SK-N-SH (cell line): ENCODE results near the gene ITSN1. TPM values are rescaled to one million over a fixed set of nuclear protein-coding genes. Genes with fewer than 3 reads are reported as not detected.

Source experiments
- CTCF ChIA-PET: fragments of 300-600, 350-600 bp; formaldehyde crosslinking; extraction: SDS; loops from one replicate; lab custom pipeline; 2021; lab: Yijun Ruan, JAX
- POLR2A ChIA-PET: fragments of 350-600 bp; sonication (Branson Sonifier 250); formaldehyde crosslinking; extraction: SDS; loops from one replicate; lab custom pipeline; 2020; ENCODE audit warnings: antibody characterized with exemption, inconsistent platforms; lab: Yijun Ruan, JAX
- DNase-seq: peaks from one replicate; pipeline ENCODE4 v3.0.0; 2012
- H2AFZ ChIP-seq: fragments of 200-600 bp; sonication (generic); 2 replicates; pipeline ENCODE4 v1.8.1; 2016; ENCODE audit warnings: antibody characterized with exemption, mild to moderate bottlenecking, low read depth
- H3F3A ChIP-seq: fragments of 200-600 bp; sonication (generic); replicated peaks from 2 replicates; pipeline ENCODE3; 2016; ENCODE audit warnings: antibody characterized with exemption, mild to moderate bottlenecking; ENCODE audit not compliant: insufficient read depth
- H3K27ac ChIP-seq, 2 experiments: fragments of 200-500 bp in 1 of 2; fragments of 200-600 bp in 1 of 2; sonication (Bioruptor generic) in 1 of 2; sonication (generic), shearing (Covaris generic) in 1 of 2; 2 replicates each; pipeline versions ENCODE4 v1.5.1 to v1.6.1; 2014 to 2016; ENCODE audit warnings: low read depth in 2 of 2, inconsistent platforms in 1 of 2, low read length in 1 of 2, mild to moderate bottlenecking in 1 of 2, mixed read lengths in 1 of 2
- H3K27me3 ChIP-seq: fragments of 200-600 bp; sonication (generic), shearing (Covaris generic); 2 replicates; pipeline ENCODE4 v1.6.1; 2016; ENCODE audit warnings: mixed run types; ENCODE audit not compliant: insufficient read depth
- H3K36me3 ChIP-seq, 2 experiments: fragments of 200-500 bp in 1 of 2; fragments of 200-600 bp in 1 of 2; sonication (Bioruptor generic) in 1 of 2; sonication (generic) in 1 of 2; replicated peaks in 1 of 2; 2 replicates each; pipeline versions ENCODE3 to v1.5.1; 2014 to 2016; ENCODE audit warnings: low read length in 1 of 2, mild to moderate bottlenecking in 1 of 2; ENCODE audit not compliant: insufficient read depth in 2 of 2, control insufficient read depth in 1 of 2
- H3K4me1 ChIP-seq, 2 experiments: fragments of 200-500 bp in 1 of 2; fragments of 200-600 bp in 1 of 2; sonication (Bioruptor generic) in 1 of 2; sonication (generic), shearing (Covaris generic) in 1 of 2; 2 replicates each; pipeline versions ENCODE4 v1.5.1 to v1.6.1; 2014 to 2016; ENCODE audit warnings: low read depth in 1 of 2, low read length in 1 of 2, mixed run types in 1 of 2; ENCODE audit not compliant: insufficient read depth in 2 of 2, control insufficient read depth in 1 of 2
- H3K4me2 ChIP-seq: fragments of 200-600 bp; sonication (generic), shearing (Covaris generic); 2 replicates; pipeline ENCODE4 v1.6.1; 2017; ENCODE audit warnings: mixed run types
- H3K4me3 ChIP-seq, 2 experiments: fragments of 200-500 bp in 1 of 2; fragments of 200-600 bp in 1 of 2; sonication (Bioruptor generic) in 1 of 2; sonication (generic), shearing (Covaris generic) in 1 of 2; 2 replicates each; pipeline versions ENCODE4 v1.5.1 to v1.8.1; 2014 to 2016; ENCODE audit warnings: low read depth in 2 of 2, inconsistent platforms in 1 of 2, low read length in 1 of 2, mild to moderate bottlenecking in 1 of 2, mixed read lengths in 1 of 2, moderate library complexity in 1 of 2
- H3K79me2 ChIP-seq: fragments of 200-600 bp; sonication (generic); 2 replicates; pipeline ENCODE4 v1.8.1; 2017; ENCODE audit warnings: mild to moderate bottlenecking; ENCODE audit not compliant: insufficient read depth
- H3K9ac ChIP-seq: fragments of 200-600 bp; sonication (generic); 2 replicates; pipeline ENCODE4 v1.6.1; 2017; ENCODE audit warnings: mixed run types
- H3K9me2 ChIP-seq: fragments of 200-600 bp; sonication (generic); 2 replicates; pipeline ENCODE4 v1.6.1; 2017; ENCODE audit warnings: mixed run types
- H3K9me3 ChIP-seq: fragments of 200-600 bp; sonication (generic); 2 replicates; pipeline ENCODE4 v1.6.1; 2017; ENCODE audit warnings: mixed run types, mild to moderate bottlenecking, moderate library complexity
- H4K20me1 ChIP-seq: fragments of 200-600 bp; sonication (generic); 2 replicates; pipeline ENCODE4 v1.6.1; 2017; ENCODE audit warnings: mild to moderate bottlenecking, mixed run types; ENCODE audit not compliant: insufficient read depth
- CHD2 ChIP-seq: fragments of 150-350 bp; IDR thresholded peaks from 2 replicates; pipeline ENCODE4 v1.6.1; 2018; ENCODE audit warnings: low read length; ENCODE audit not compliant: partially characterized antibody
- EP300 ChIP-seq, 2 experiments: IDR thresholded peaks; 2 replicates each; pipeline versions ENCODE4 v1.4.0 to v1.6.1; 2012; ENCODE audit warnings: borderline replicate concordance in 1 of 2, low read depth in 1 of 2, low read length in 1 of 2
- EZH2phosphoT487 ChIP-seq: fragments of 200-600 bp; sonication (generic); IDR thresholded peaks from 2 replicates; pipeline ENCODE4 v1.6.1; 2017; ENCODE audit warnings: low read depth, mixed run types, mild to moderate bottlenecking, antibody characterized with exemption, moderate library complexity, borderline replicate concordance
- FOSL2 ChIP-seq: IDR thresholded peaks from 2 replicates; pipeline ENCODE4 v1.4.0; 2012; ENCODE audit warnings: low read depth, mild to moderate bottlenecking, moderate library complexity, borderline replicate concordance
- FOXJ3 ChIP-seq: sonication (generic); formaldehyde crosslinking; IDR thresholded peaks from 2 replicates; pipeline ENCODE4 v1.5.1; 2020; ENCODE audit warnings: mild to moderate bottlenecking, missing genetic modification reagents
- GABPA ChIP-seq: IDR thresholded peaks from 2 replicates; pipeline ENCODE4 v1.4.0; 2012; ENCODE audit warnings: low read depth, mild to moderate bottlenecking
- JUND ChIP-seq: IDR thresholded peaks from 2 replicates; pipeline ENCODE4 v1.4.0; 2012
- NFIC ChIP-seq: IDR thresholded peaks from 2 replicates; pipeline ENCODE4 v1.4.0; 2012; ENCODE audit warnings: borderline replicate concordance
- PBX3 ChIP-seq: IDR thresholded peaks from 2 replicates; pipeline ENCODE4; 2012
- POLR2AphosphoS5 ChIP-seq: IDR thresholded peaks from 2 replicates; pipeline ENCODE4 v1.6.1; 2012; ENCODE audit warnings: low read depth, low read length
- RCOR1 ChIP-seq: fragments of 150-350 bp; IDR thresholded peaks from 2 replicates; pipeline ENCODE4 v1.6.1; 2017; ENCODE audit warnings: antibody characterized with exemption, low read length
- REST ChIP-seq: IDR thresholded peaks from 2 replicates; pipeline ENCODE4 v1.6.1; 2012; ENCODE audit warnings: mild to moderate bottlenecking, low read depth, low read length, moderate library complexity
- RFX5 ChIP-seq: IDR thresholded peaks from 2 replicates; pipeline ENCODE4 v1.6.1; 2012; ENCODE audit warnings: mild to moderate bottlenecking, improper control_type of control experiment, low read length
- RXRA ChIP-seq: IDR thresholded peaks from 2 replicates; pipeline ENCODE4 v1.4.0; 2012; ENCODE audit warnings: low read depth, mild to moderate bottlenecking, borderline replicate concordance
- TAF1 ChIP-seq: IDR thresholded peaks from 2 replicates; pipeline ENCODE4 v1.6.1; 2012; ENCODE audit warnings: low read depth, mild to moderate bottlenecking, low read length, moderate library complexity, borderline replicate concordance
- TCF12 ChIP-seq: IDR thresholded peaks from 2 replicates; pipeline ENCODE4 v1.4.0; 2012
- YY1 ChIP-seq: IDR thresholded peaks from 2 replicates; pipeline ENCODE4 v1.4.0; 2012; ENCODE audit warnings: low read depth, mild to moderate bottlenecking
- ZBTB33 ChIP-seq: IDR thresholded peaks from 2 replicates; pipeline ENCODE4 v1.4.0; 2012; ENCODE audit warnings: low read depth, borderline replicate concordance
- WGBS: methylation state at CpG from one replicate; pipeline ENCODE4 v1.1.6; 2017; ENCODE audit warnings: low lambda C conversion rate; 5-methylcytosine and 5-hydroxymethylcytosine counted together
- polyA plus RNA-seq, 3 experiments: library from polyadenylated mRNA; depleted of rRNA; stranded (reverse); fragments of >200 nt; gene quantifications; 2 replicates each; pipeline ENCODE4 v1.2.3, GENCODE V29; 2012
- TF ChIP-seq, protein P1 (sequence below): fragments of 150-350 bp; IDR thresholded peaks from 2 replicates; pipeline ENCODE4 v1.6.1; 2017; ENCODE audit warnings: antibody characterized with exemption, low read length, low read depth, borderline replicate concordance

The ITSN1 gene
- polyA plus RNA-seq, 1 of the 3 experiments (the other 2 are of a cell fraction) = 27.8 TPM

- ChIA-PET POLR2A (no interaction called here), CTCF (no interaction called here)
- Histone ChIP-seq H3K9me3 (peaks cover 15% of the 10 kb centered on the region; the same call in 1 of the 2 replicates), H3K9me2 (no peaks in the 10 kb centered on the region), H3K27me3 (no peaks in the 10 kb centered on the region), H3K9ac (no peak overlapping the region), H3K4me3 (no peak overlapping the region), H3K36me3 (peaks cover 10 to 29% of the 10 kb centered on the region in 2 experiments), H3F3A (no peaks in the 10 kb centered on the region), H3K4me1 (no peaks in the 10 kb centered on the region; a peak in 1 of 4 replicates), H3K79me2 (no peaks in the 10 kb centered on the region), H2AFZ (no peak overlapping the region), H4K20me1 (no peaks in the 10 kb centered on the region), H3K27ac (no peak overlapping the region), H3K4me2 (no peak overlapping the region)
- WGBS = 88% methylated on average over 1 of the region's 1 CpG
- no peak for TF ChIP-seq FOXJ3 (CRISPR knock-in tag)
- no peak for TF ChIP-seq RCOR1
- no peak for TF ChIP-seq TCF12
- TF ChIP-seq, protein P1, sequence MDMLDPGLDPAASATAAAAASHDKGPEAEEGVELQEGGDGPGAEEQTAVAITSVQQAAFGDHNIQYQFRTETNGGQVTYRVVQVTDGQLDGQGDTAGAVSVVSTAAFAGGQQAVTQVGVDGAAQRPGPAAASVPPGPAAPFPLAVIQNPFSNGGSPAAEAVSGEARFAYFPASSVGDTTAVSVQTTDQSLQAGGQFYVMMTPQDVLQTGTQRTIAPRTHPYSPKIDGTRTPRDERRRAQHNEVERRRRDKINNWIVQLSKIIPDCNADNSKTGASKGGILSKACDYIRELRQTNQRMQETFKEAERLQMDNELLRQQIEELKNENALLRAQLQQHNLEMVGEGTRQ = no peak
- TF ChIP-seq RXRA = no peak
- TF ChIP-seq POLR2AphosphoS5 = no peak
- TF ChIP-seq YY1 = no peak
- TF ChIP-seq GABPA = no peak
- TF ChIP-seq EZH2phosphoT487 = no peak
- no peak for TF ChIP-seq ZBTB33
- no peak for DNase-seq
Measured at GRCh38 chr21:33751120-33751519, 108.8 kb downstream of the ITSN1 start.

GRCh38 chr21:33751533-33751932, 109.2 kb downstream of the ITSN1 start:
- Histone ChIP-seq H3K9me3 (peaks cover 12% of the 10 kb centered on the region; the same call in 1 of the 2 replicates), H3K27me3 (no peaks in the 10 kb centered on the region), H2AFZ (no peak overlapping the region), H3K9ac (no peak overlapping the region), H3K27ac (no peak overlapping the region), H3K4me3 (no peak overlapping the region), H3K4me2 (no peak overlapping the region), H4K20me1 (no peaks in the 10 kb centered on the region), H3K9me2 (no peaks in the 10 kb centered on the region), H3K4me1 (no peaks in the 10 kb centered on the region; a peak in 1 of 4 replicates), H3K36me3 (peaks cover 10 to 25% of the 10 kb centered on the region in 2 experiments), H3K79me2 (no peaks in the 10 kb centered on the region), H3F3A (no peaks in the 10 kb centered on the region)
- no peak for DNase-seq
- ChIA-PET POLR2A (no interaction called here), CTCF (no interaction called here)
- no peak for TF ChIP-seq EP300 (IDR thresholded peaks at IDR 0.05; ENCODE audit: borderline replicate concordance in 1 of 2, low read depth in 1 of 2, low read length in 1 of 2)
- TF ChIP-seq FOSL2 = no peak
- no peak for TF ChIP-seq RCOR1
- TF ChIP-seq REST = no peak
- TF ChIP-seq GABPA = no peak
- no peak for TF ChIP-seq RFX5
- no peak for TF ChIP-seq ZBTB33
- TF ChIP-seq YY1 = no peak
- no peak for TF ChIP-seq NFIC
- TF ChIP-seq JUND = no peak
- TF ChIP-seq CHD2 = no peak
- no peak for TF ChIP-seq PBX3
- TF ChIP-seq TAF1 = no peak
